HG03432 (cell line): ENCODE results near the gene HOXA2.

Experiments used
- ATAC-seq: cut with Tn5 transposase; IDR thresholded peaks from one replicate; pipeline ENCODE4 v1.9.1; 2021; ENCODE audit warnings: mild to moderate bottlenecking, moderate library complexity; ENCODE audit not compliant: unreplicated experiment

HOXA2 gene

DNA sequence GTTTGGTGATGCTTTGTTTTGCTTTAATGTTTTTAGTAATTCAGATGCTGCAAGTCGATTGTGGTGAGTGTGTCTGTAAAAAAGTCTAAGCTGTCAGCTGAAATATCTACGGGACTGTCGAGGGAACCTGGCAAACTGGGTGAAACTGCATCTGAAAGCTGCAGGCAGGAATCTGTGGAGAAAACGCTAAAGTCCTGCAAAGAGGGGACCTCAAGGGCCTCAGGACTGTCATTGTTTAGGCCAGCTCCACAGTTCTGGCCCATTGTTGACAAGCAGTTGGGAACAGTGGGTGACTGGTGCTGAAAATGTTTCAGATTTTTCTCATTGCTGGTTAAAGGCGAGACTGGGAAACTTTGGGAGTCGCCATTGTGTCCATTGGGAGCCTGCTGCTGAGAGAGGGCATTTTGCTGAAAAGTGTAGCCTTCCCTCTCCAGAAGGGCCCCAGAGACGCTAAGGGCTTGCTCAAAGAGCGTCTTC, 1.8 kb downstream of the HOXA2 start:
- no peak for ATAC-seq

DNA sequence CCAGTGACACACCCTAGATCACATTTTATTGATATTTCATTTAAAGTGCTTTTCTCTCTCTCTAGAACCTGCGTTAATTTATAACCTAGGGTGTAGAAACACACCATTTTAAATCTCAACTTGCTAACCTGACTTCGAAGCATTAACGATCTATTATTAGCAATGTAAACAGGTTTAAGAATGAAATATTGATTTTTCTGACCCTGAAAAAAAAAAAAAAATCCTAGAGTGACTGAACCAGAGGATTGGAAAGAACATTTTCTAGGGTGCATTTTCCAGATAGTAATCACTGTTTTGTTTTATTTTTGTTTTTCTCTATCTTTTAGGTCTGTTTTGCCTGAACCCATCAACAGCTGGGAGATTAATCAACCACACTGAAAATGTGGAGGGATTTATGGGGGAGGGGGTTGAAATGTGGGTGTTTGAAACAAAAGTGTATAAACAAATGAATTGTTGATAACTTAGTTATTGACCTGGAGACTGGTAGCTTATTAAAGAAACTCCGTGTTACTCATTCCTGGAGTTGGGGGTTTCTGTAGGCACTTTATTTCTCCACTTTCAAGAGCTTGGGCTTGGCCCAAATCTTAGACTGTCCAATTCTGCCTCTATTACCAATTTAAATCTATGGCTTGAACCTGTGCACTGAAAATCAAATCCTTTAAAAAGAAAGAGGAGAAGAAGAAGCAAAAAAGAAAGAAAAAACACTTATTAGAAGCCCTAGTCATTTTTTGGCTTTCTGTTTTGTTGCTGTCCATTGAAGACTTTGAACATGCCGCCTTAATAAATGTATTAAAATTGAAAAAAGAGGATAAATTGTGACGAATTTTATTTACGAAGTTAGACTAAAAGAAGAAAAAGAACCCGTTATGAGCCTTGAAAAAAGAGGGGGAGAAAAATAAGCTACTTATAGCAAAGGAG, 2.8 kb downstream of the HOXA2 start:
- ATAC-seq: no peak

DNA sequence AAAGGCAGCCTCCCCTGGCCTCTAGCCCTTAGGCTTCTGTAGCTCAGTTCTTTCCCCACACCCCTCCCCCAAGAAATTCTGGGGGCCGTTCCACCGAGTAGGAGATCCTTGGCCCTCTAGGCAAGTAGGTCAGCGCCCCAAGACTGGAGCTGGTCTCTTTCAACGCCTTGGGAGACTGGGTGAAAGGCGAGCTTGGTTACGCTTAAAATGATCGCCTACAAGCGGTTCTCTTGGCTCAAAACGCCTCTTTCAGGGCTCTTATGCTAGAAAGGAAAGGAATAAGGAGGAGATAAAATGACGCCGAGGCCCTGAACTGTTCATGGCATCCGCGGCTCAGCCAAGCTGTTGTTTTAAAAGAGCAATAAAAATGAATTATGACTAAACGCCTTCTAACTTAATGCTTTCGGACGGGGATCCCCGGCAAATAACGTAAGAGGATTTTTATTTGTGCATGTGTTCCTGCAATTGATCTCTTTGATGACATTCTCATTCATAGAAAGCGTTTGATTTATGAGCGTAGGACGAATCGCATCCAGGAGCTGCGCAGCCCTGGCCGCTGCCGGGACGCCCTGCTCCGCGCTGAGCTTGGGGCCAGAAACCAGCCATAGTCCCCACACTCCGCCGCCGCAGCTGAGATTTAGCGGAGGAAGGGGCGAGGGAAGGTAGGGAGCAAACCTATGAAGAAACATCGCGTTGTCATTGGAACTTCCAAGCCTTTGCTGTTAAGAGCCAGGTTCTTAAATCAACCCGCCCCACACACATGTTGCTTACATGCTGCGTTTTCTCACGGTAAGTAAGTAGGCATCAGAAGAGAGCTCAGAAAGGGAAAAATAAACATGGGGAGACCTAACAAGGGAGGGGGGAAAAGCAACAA, 3.7 kb downstream of the HOXA2 start:
- no peak for ATAC-seq

DNA sequence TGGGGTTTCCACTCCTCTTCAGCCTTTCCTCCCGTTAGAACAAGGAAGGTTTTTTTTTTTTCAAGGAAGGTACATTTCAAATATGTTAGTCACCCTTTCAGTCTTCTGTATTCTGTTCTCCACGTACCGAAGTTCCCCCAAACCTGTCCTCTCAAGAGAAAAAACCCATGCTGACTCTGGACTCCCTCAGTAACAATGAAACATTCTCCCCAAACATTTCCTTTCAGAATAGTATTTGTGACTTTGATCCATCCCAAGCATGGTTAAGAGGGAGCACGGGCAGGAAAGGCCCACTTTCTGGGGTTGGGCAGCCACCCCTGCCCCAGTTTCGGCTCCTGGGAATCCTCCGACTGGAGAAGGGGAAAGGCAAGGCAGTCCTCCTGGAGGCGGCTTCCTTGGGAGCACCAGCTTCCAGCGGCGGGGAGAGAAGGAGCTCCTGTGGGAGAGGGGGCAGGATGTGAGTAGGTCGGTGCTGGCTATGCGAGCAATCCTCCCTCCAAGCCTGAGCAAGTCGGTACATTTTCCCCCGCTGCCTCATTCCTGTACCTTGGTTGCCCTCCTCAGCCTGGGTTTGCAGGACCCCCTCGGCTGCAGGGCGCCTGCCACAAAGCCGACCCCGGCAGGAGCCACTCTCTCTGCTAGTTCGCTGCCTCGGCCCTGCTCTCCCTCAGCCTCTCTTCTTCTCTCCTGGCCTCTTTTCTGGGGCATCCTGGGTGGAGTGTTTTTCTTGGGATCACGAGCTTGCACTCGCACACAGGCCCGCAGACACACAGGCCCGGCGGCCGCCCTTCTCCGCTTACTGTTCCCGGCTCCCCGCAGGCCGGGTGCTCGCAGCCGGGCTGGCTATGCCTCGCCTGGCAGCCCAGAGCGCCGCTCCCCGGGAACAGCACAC, 4.6 kb downstream of the HOXA2 start:
- no peak for ATAC-seq

DNA sequence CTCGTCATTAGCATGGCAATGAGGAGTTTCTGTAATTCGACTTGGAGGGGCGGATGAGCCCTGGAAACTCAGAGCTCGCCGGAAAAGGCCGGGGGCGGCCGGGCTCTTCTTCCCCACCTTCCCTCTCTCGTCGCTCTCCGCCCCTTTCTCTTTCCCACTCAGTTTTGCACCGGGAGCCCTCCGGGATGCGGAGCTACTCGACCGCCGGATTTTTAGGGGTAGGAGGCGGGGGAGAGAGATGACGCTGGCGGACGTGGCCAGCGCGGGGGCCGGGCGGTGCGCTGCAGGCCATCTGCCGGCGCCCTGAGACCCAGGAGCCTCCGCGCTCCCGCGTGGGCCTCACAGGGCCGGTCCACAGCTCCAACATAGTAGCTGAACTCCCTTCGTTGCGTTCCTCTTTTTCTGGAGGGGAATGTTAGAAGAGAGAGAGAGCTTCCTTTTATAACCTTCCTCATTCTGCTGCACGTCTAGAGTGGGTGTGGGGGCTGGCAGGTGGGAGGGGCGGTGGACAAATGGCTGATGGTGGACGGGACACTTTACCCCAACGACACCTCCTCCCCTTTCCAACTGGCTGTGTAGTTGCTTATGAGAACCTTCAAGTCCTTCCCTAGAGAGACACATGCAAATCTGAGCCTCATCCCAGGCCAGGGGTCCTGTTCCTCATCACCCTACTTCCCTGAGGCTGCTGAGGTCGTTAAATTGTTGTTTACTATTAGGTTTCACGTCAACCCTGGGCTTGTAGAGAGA, 5.5 kb downstream of the HOXA2 start:
- ATAC-seq: no peak

DNA sequence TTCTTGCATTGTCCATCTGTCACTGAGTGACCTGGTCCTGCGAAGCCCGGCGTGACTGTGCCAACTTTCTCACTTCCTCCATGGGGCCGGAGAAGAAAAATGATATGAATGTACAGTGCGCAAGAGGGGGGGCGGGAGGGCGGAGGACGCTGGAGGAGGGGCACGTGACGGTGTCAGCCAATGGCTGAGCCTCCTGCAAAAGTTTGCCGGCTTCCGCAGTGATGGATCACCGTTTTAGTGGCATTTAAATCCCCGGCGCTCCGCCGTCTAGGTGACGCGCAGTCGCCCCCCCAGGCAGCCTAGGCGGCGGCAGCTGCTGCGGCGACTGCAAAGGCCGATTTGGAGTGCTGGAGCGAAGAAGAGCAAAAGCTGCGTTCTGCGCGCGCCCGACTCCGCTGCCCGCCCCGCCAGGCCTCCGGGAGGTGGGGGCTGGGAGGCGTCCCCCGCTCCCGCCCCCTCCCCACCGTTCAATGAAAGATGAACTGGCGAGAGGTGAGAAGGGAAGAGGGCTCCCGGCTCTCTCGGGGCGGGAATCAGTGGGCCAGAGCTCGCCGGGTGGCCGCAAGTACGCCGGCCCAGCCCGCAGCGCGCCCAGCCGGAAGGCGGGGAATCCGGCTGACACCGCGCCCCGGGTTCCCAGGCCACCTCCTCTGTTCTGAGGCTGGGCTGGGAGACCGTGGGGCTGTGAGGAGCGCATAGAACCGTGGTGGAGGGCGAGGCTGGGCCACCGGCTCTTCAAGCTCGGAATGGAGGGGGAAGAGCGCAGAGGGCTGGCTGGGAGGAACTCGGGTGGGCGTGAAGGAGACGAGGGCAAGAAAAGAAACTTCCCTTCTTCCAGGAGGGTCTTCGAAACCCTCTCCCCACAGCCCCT, 6.4 kb downstream of the HOXA2 start, which contains the start of gene HOXA1:
Gene HOXA1, minus strand, starts transcription at position 104 of the 871 bp plus-strand sequence. Its CDS starts 88 bp downstream, at position 16.
- ATAC-seq: peak; percentile 92

DNA sequence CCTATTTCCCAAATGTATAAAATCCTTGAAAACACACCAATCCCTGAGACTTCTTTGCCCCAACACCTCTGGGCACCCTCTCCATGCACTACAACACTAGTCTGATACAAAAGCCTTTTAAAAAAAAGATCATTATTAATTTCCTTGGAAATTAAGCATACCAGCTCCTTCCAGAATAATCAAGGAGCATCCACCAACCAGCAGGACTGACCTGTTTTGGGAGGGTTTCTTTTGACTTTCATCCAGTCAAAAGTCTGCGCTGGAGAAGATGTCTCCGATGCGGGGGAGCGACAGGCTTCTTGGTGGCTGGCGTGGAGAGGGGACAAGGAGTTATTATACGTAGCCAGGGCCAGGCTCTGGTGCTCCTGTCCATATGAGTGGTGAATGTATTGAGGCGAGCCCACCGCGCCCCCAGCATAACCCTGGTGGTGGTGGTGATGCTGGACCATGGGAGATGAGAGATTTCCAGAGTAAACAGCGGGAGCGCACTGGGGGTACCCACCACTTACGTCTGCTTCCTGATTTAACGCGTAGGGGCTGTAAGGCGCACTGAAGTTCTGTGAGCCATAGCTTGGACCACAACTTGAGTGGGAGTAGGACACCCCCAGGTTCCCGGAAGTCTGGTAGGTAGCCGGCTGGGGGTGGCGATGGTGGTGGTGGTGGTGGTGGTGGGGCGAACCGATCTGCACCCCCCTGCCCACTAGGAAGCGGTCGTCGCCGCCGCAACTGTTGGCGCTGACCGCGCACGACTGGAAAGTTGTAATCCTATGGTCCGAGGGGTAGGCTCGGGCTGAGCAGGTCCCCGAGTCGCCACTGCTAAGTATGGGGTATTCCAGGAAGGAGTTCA, 7.2 kb downstream of the HOXA2 start:
- ATAC-seq: peak; percentile 1

DNA sequence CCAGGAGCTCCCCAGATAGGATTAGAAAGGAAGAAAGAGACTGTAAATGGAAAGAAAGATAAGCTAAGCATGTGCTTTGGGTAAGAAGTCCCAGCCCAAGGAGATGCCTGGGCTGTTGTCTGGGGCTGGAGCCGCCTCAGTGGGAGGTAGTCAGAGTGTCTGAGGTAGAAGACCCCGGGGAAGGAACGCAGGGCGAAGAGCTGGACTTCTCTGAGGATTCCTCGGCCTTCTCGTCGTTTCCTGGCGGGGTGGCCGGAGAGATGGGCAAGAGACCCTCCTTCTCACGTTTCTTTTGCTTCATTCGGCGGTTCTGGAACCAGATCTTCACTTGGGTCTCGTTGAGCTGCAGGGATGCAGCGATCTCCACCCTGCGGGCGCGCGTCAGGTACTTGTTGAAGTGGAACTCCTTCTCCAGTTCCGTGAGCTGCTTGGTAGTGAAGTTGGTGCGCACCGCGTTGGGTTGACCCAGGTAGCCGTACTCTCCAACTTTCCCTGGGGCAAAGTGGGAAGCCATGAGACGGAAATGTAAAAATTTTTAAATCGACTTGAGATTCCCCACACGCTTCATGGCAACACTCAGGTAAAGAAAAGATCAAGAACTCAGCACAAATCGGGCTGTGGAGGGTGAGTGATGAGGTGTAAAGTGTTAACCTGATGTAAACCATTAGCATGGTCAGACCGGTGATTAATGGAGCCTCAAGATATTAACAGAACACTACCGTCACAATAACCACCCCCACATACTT, 8.0 kb downstream of the HOXA2 start:
- ATAC-seq: no peak

DNA sequence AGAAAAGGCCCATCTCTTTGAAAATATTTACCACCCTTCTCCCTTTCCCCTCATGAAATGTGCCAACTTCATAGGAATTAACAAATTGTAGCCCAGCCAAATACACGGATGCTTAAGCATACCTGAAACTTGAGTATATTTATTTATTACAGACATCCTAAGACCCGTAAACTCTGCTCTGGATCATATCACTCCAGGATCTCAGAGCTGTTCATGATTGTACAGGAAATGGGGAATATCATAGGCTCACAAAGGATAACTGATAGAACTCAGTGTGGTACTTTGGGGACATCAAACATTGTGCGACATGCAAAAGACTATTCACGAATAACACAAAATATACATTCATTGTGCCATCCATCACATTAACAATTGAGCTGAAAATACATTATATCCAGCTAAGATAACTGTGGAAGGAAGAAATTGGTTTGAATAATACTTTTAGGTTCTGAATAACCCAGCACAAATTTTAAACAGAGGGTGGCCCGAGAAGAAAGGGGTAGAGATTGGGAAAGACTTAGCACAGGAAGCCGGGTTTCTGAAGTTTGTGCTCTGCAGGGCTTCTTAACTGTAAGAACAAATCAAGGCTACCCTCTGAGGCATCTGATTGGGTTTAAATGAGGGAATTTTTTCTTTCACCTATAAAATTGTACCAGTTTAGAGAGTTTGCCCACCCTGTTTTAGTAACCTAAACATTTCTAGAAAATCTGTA, 9.1 kb downstream of the HOXA2 start:
- ATAC-seq: no peak

DNA sequence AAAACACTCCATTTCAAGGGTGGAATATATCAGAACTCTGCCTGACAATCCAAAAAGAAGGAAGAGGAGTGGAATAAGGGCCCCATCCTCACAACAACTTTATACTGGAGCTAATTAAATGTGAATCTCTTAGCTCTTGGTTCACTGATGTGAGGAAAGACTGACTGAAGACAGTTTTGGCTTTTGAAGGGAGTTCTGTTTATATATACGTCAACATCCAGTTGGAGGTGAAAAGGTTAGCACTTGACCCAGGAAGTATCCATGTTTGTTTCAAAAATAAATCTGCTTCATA, 9.7 kb downstream of the HOXA2 start:
- ATAC-seq: no peak

DNA sequence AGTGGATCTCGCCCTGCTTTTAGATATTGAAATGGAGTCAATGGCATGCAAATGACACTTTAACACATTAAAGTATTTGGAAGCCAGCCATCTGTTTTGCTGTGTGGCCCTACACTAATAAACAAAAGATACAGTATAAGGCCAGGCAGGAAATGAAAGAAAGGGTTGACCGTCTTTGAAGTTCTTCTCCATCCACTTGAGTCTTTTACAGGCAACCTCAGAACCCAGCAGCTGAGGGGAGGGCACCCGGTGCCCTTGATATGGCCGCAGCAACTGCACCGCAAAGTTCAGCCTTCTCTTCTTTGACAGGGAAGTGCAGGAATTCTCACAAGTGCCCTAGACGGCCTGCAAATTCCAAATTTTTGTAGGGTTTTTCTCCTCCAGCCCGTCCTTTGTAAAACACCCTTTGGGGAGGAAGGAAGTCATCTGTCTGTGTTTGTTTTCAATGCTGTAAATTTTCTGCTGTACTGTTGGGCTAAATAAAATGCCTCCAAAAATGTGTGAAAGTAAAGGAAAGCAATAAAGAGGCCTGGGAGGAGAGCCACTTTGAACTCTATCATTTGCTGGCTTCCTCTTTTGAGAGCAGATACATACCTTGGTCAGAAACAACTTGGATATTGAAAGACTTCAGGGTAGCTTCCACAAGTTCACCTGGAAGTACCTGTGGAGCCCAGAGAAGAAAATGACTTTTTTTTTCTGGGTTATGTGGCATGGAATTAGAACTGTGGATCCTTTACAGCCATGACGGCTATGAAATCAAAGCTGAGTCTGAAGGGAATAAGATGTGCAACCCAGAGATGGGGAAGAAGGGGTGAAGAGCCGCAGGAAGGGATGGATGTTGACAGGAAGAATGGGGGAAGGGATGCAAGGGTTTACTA, 10.3 kb downstream of the HOXA2 start:
- ATAC-seq: no peak

DNA sequence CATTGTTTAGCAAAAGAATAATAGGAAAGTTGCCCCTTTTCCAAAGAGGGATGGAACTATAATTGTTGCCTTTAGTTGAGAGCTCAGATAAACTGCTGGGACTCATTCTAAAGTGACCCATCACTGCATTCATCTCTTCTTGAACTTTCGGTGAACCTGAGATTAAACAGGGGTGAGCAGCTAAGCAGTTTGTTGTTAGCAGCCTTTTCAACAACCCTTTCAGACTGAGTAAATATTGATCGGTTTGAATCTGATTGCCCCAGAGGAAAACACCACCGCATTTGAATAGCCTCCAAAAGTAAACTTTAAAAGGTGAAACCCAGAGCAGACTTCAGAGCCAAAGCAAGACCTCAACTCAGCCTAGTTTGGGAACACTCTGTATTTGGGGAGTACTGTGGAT, 11.4 kb downstream of the HOXA2 start:
- ATAC-seq: no peak

DNA sequence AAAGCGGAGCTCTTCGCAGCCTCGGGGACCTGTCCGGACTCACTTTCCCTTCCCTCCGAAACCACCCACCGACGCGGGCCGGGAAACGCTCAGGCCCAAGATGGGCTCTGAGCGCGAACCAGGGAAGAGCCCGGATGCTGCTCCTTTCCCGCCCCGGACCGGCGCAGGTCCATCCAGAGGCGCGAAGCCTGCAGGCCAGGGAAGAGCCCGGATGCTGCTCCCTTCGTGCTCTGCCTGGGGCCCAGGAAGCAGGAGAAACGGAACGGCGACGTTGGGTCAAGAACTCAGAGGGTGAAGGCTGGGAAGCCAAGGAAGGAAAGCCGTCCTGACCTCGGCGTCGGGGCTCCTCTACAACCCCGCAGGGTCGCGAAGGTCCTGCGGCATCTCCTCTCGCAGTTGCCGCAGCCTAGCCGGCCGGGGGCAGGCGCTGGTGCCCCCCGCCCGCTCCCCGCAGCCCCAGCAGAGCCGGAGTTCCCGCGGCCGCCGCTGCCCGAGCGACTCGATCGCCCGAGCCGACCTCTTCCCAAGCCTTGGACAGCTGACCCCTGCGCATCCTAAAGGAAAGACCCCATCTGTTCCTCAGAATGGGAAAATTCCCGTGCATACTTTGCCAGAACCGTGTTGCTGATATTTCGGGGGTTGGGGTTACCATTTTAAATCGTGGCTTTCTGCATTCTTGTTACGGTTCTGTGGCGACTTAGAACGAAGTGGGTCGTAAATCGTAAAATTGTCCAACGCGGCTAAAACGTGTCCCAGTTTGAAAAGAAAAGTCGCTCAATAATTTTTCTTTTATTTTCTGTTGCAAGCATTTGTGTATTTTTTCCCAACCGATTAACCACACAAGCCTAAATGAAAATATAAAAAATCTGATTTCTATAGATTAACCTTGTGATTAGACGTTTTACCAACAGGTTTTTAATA, 14.2 kb downstream of the HOXA2 start:
- ATAC-seq: no peak

DNA sequence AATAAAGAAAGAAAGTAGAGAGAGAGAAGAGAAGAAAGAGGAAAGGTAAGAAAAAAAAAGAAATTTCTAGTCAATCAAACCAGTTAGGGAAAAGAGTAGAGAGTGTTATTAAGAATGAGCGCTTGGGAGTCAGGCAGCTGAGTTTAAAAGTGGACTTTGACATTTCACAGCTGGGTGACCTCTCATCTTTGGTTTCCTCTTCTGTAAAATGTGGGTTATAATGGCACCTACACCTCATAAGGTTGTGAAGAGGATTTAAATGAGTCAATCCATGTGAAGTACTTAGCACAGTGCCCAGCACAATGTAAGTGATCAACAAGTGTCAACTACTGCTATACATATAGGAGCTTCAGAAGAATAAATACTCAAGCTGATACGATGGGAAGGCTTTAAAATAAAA, 18.8 kb downstream of the HOXA2 start:
- ATAC-seq: no peak

DNA sequence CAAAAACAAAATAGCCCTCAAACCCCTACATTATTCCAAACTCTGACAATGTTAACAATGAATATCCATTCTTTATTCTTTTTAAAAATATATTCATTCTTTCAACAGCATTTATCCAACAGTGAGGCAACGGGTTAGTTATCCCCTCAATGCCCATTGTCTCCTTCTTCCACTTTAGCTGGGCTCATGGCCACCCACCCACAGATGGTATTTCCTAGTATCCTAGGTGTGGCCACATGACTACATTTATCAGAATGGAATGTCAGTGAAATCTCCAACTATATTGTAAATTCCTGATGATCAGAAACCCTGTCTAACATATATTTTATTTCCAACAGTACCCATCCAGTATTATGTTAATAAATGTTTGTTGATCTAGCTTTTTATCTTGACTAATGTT, 20.3 kb downstream of the HOXA2 start:
- ATAC-seq: no peak
